ENCODE results near the gene AEBP2.

AEBP2 gene

DNA sequence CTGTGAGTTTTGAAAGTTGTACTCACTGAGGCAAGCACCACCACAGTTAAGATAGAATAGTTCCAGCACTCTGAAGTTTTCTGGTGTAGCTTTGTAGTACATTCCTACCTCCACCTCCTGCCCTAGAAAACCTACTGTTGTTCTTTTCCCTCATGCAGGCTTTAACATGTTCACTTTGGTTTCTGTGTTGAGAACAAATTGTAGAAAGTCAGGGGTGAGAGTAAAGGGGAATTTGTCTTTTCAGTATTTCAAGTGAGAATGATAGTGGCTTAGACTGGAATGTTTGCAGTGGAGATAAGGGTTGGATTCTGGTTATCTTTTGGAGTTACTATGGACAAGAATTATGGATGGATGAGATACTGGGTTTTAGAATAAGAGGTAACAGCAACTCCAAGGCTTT is 67.2 kb downstream of the AEBP2 start:
- H3K9me2 ChIP-seq (replicated peaks; ENCODE audit: insufficient read depth, low read length): no peaks in the 10 kb centered on the region
- no peak overlapping the region for H3K4me3 ChIP-seq (ENCODE audit: insufficient read depth, low read length, poor library complexity, severe bottlenecking)
- no peak overlapping the region for H3K27ac ChIP-seq (ENCODE audit: low read depth, low read length)
- H3K9me3 ChIP-seq (ENCODE audit: insufficient read depth, low read length): no peaks in the 10 kb centered on the region
- peaks cover 18% of the 10 kb centered on the region; the same call in 1 of the 2 replicates for H3K36me3 ChIP-seq (ENCODE audit: low read length)
- peaks cover 4% of the 10 kb centered on the region; the same call in 1 of the 2 replicates for H3F3A ChIP-seq (ENCODE audit: insufficient read depth)
- TF ChIP-seq EZH2phosphoT487 (conservative IDR thresholded peaks at IDR 0.05; ENCODE audit: low read length): no peak
- peaks cover 83% of the 10 kb centered on the region for H3K79me2 ChIP-seq (ENCODE audit: insufficient read depth, low read length)
- no peak overlapping the region for H2AFZ ChIP-seq (ENCODE audit: low read depth, low read length, severe bottlenecking)
- no peaks in the 10 kb centered on the region for H3K27me3 ChIP-seq (ENCODE audit: low read length)
- peaks cover 8% of the 10 kb centered on the region; the same call in 1 of the 2 replicates for H4K20me1 ChIP-seq (ENCODE audit: low read depth, low read length)
- H3K4me2 ChIP-seq (ENCODE audit: low read depth, low read length, poor library complexity, severe bottlenecking): no peak overlapping the region
- no peak overlapping the region for H3K9ac ChIP-seq (ENCODE audit: low read length)

DNA sequence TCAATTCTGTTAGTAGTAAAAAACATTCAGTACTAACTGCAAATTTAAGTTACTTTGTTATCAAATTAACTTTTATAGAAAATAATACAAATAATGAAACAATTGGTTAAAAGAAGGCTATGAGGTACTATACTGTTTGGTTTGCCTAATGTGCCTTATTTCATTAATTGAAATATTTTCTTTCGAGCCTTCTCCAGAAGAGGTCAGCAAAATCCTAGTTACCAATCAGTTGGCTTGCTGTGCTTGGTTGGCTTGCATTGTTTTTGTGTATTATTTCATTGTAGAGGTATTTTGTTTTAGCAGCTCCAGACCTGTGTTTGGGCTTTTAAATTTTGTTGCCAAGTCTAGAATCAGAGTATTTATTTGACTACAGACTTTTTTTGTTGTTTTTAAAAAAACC is 68.5 kb downstream of the AEBP2 start:
- Histone ChIP-seq H3K4me3 (ENCODE audit: insufficient read depth, low read length, poor library complexity, severe bottlenecking) (no peak overlapping the region), H3K9me2 (replicated peaks; ENCODE audit: insufficient read depth, low read length) (no peaks in the 10 kb centered on the region), H3F3A (ENCODE audit: insufficient read depth) (peaks cover 5% of the 10 kb centered on the region; the same call in 1 of the 2 replicates), H2AFZ (ENCODE audit: low read depth, low read length, severe bottlenecking) (no peak overlapping the region), H4K20me1 (ENCODE audit: low read depth, low read length) (peaks cover 8% of the 10 kb centered on the region; the same call in 1 of the 2 replicates), H3K36me3 (ENCODE audit: low read length) (peaks cover 16% of the 10 kb centered on the region; the same call in 1 of the 2 replicates), H3K9me3 (ENCODE audit: insufficient read depth, low read length) (no peaks in the 10 kb centered on the region), H3K9ac (ENCODE audit: low read length) (no peak overlapping the region), H3K4me2 (ENCODE audit: low read depth, low read length, poor library complexity, severe bottlenecking) (no peak overlapping the region), H3K79me2 (ENCODE audit: insufficient read depth, low read length) (peaks cover 85% of the 10 kb centered on the region), H3K27ac (ENCODE audit: low read depth, low read length) (no peak overlapping the region), H3K27me3 (ENCODE audit: low read length) (no peaks in the 10 kb centered on the region)
- TF ChIP-seq EZH2phosphoT487 (conservative IDR thresholded peaks at IDR 0.05; ENCODE audit: low read length): no peak
- TF ChIP-seq, protein P1, sequence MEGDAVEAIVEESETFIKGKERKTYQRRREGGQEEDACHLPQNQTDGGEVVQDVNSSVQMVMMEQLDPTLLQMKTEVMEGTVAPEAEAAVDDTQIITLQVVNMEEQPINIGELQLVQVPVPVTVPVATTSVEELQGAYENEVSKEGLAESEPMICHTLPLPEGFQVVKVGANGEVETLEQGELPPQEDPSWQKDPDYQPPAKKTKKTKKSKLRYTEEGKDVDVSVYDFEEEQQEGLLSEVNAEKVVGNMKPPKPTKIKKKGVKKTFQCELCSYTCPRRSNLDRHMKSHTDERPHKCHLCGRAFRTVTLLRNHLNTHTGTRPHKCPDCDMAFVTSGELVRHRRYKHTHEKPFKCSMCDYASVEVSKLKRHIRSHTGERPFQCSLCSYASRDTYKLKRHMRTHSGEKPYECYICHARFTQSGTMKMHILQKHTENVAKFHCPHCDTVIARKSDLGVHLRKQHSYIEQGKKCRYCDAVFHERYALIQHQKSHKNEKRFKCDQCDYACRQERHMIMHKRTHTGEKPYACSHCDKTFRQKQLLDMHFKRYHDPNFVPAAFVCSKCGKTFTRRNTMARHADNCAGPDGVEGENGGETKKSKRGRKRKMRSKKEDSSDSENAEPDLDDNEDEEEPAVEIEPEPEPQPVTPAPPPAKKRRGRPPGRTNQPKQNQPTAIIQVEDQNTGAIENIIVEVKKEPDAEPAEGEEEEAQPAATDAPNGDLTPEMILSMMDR (IDR thresholded peaks at IDR 0.05; ENCODE audit: insufficient read depth, low read length, poor library complexity, severe bottlenecking): no peak

DNA sequence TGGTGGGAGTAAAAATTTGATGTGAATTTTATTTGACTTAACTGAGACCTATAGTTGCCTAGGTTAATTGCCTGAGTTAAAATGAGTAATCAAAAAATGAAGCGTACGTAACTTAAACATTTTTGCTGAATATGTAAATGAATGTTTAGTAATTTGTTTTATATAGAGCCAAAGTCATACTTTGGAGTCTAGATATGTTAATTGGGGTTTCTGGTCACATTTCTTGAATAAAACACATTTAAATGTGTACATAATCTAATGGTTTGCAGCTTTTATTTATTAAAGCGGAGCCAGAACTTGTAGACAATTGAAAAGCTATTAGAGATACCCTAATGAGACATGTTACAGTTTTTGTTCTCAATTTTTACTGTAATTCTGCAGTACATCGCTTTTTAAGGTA is 71.2 kb downstream of the AEBP2 start:
- no peak overlapping the region for H3K27ac ChIP-seq (ENCODE audit: low read depth, low read length)
- H4K20me1 ChIP-seq (ENCODE audit: low read depth, low read length): peaks cover 8% of the 10 kb centered on the region; the same call in 1 of the 2 replicates
- H3K27me3 ChIP-seq (ENCODE audit: low read length): no peaks in the 10 kb centered on the region
- H3K9me3 ChIP-seq (ENCODE audit: insufficient read depth, low read length): no peaks in the 10 kb centered on the region
- H3K36me3 ChIP-seq (ENCODE audit: low read length): peaks cover 21% of the 10 kb centered on the region; the same call in 1 of the 2 replicates
- H3K9me2 ChIP-seq (replicated peaks; ENCODE audit: insufficient read depth, low read length): no peaks in the 10 kb centered on the region
- TF ChIP-seq, protein P1 (IDR thresholded peaks at IDR 0.05; ENCODE audit: insufficient read depth, low read length, poor library complexity, severe bottlenecking): no peak
- no peak for TF ChIP-seq EZH2phosphoT487 (conservative IDR thresholded peaks at IDR 0.05; ENCODE audit: low read length)
- peaks cover 59% of the 10 kb centered on the region for H3K79me2 ChIP-seq (ENCODE audit: insufficient read depth, low read length)
- no peak overlapping the region for H3K9ac ChIP-seq (ENCODE audit: low read length)
- peaks cover 7% of the 10 kb centered on the region; the same call in 1 of the 2 replicates for H3F3A ChIP-seq (ENCODE audit: insufficient read depth)
- H3K4me2 ChIP-seq (ENCODE audit: low read depth, low read length, poor library complexity, severe bottlenecking): no peak overlapping the region
- no peak overlapping the region for H2AFZ ChIP-seq (ENCODE audit: low read depth, low read length, severe bottlenecking)
- H3K4me3 ChIP-seq (ENCODE audit: insufficient read depth, low read length, poor library complexity, severe bottlenecking): no peak overlapping the region

DNA sequence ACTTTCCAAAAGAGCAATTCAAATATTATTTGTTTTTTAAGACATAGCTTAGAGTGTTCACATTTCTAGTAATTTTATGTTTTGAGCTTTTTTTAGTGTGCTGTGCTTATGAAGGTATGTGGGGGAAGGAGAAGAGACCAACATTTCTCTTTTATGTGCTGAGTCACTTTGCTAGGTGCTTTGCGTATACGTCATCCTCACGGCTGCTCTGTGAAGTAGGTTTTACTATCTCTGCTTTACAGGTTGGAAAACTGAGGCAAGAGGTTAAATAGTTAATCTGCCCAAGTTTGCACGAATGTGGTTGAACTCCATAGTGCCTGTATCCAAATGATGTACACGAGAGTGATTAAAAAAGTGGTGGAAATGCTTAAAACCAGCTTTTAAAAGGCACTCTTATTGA is 75.9 kb downstream of the AEBP2 start:
- TF ChIP-seq EZH2phosphoT487 (conservative IDR thresholded peaks at IDR 0.05; ENCODE audit: low read length): no peak
- TF ChIP-seq, protein P1 (IDR thresholded peaks at IDR 0.05; ENCODE audit: insufficient read depth, low read length, poor library complexity, severe bottlenecking): no peak
- peaks cover 42% of the 10 kb centered on the region; the same call in 1 of the 2 replicates for H3K36me3 ChIP-seq (ENCODE audit: low read length)
- H3K4me2 ChIP-seq (ENCODE audit: low read depth, low read length, poor library complexity, severe bottlenecking): no peak overlapping the region
- peaks cover 16% of the 10 kb centered on the region; the same call in 1 of the 2 replicates for H3K79me2 ChIP-seq (ENCODE audit: insufficient read depth, low read length)
- H3K27me3 ChIP-seq (ENCODE audit: low read length): no peaks in the 10 kb centered on the region
- no peaks in the 10 kb centered on the region for H3K9me2 ChIP-seq (replicated peaks; ENCODE audit: insufficient read depth, low read length)
- peaks cover 7% of the 10 kb centered on the region; the same call in 1 of the 2 replicates for H3F3A ChIP-seq (ENCODE audit: insufficient read depth)
- peaks cover 2% of the 10 kb centered on the region; the same call in 1 of the 2 replicates for H4K20me1 ChIP-seq (ENCODE audit: low read depth, low read length)
- no peak overlapping the region for H3K4me3 ChIP-seq (ENCODE audit: insufficient read depth, low read length, poor library complexity, severe bottlenecking)
- no peaks in the 10 kb centered on the region for H3K9me3 ChIP-seq (ENCODE audit: insufficient read depth, low read length)
- H2AFZ ChIP-seq (ENCODE audit: low read depth, low read length, severe bottlenecking): no peak overlapping the region
- H3K9ac ChIP-seq (ENCODE audit: low read length): no peak overlapping the region
- H3K27ac ChIP-seq (ENCODE audit: low read depth, low read length): no peak overlapping the region
